Measurements from ENCODE around the gene PTK6.

GRCh38 chr20:63529180-63529860 lies 7.9 kb downstream of the PTK6 start:
- TF ChIP-seq CTCF (IDR thresholded peaks at IDR 0.05): no peak
- TF ChIP-seq EZH2 (IDR thresholded peaks at IDR 0.05; ENCODE audit: borderline replicate concordance, insufficient read depth, low read depth, low read length, poor library complexity, severe bottlenecking): no peak
